ENCODE measurements around the gene CCRL2. TPM values are rescaled to one million over a fixed set of nuclear protein-coding genes. Genes with fewer than 3 reads are reported as not detected.

CCRL2 gene
- total and polyA plus RNA-seq, 2 donors (not counting 1 experiment from before 2014, with no cell fraction given): 2.6 to 3.3 TPM

- Histone ChIP-seq H3K9me3 (ENCODE audit: control extremely low read depth in 1 of 3, control insufficient read depth in 2 of 3, insufficient read depth in 1 of 3, low read length in 2 of 3) (peaks cover 0 to 5% (median 0%) of the 10 kb centered on the region in 3 donors), H3K79me2 (ENCODE audit: control insufficient read depth, insufficient read depth, low read length) (no peaks in the 10 kb centered on the region), H3K27me3 (replicated peaks in 1 of 4; ENCODE audit: control extremely low read depth in 1 of 4, control insufficient read depth in 3 of 4, insufficient read depth in 4 of 4, low read length in 3 of 4) (peaks cover 0 to 3% (median 0%) of the 10 kb centered on the region in 4 experiments), H2AFZ (ENCODE audit: insufficient read depth, low read depth, low read length, poor library complexity, severe bottlenecking) (no peak overlapping the region), H3K4me3 (ENCODE audit: control extremely low read depth in 1 of 5, extremely low read depth in 1 of 5, insufficient read depth in 1 of 5, low read depth in 2 of 5, low read length in 4 of 5) (no peak overlapping the region), H3K36me3 (replicated peaks in 1 of 2; ENCODE audit: control extremely low read depth in 1 of 2, control insufficient read depth in 1 of 2, extremely low read depth in 1 of 2, insufficient read depth in 2 of 2, low read length in 1 of 2) (no peaks in the 10 kb centered on the region), H4K20me1 (ENCODE audit: control insufficient read depth, insufficient read depth, low read length, poor library complexity, severe bottlenecking) (no peaks in the 10 kb centered on the region), H3K4me2 (replicated peaks; ENCODE audit: low read depth, low read length, poor library complexity, severe bottlenecking) (no peak overlapping the region), H3K4me1 (ENCODE audit: control insufficient read depth in 2 of 2, insufficient read depth in 2 of 2, low read length in 2 of 2) (peaks cover 18 to 20% of the 10 kb centered on the region in 2 donors), H3K9ac (ENCODE audit: low read length) (no peak overlapping the region), H3K27ac (ENCODE audit: low read length in 2 of 2) (no peak overlapping the region)
- Mint-ChIP-seq H3K9me3 (ENCODE audit: insufficient read depth) (no peaks in the 10 kb centered on the region), H3K27me3 (no peaks in the 10 kb centered on the region), H3K27ac (no peak overlapping the region), H3K4me3 (no peak overlapping the region), H3K4me1 (peaks cover 32% of the 10 kb centered on the region)
- TF ChIP-seq CTCF (IDR thresholded peaks at IDR 0.05): no peak
- no peak for TF ChIP-seq EZH2 (IDR thresholded peaks at IDR 0.05; ENCODE audit: borderline replicate concordance, insufficient read depth, low read depth, low read length, poor library complexity, severe bottlenecking)
- intact Hi-C loops (cut with micrococcal nuclease): no loop called here
- POLR2A ChIA-PET: no interaction called here
- DNase-seq: no peak
- no CpG with 5 or more reads among the region's 2 CpGs for WGBS (ENCODE audit: insufficient coverage)
- no peak for ATAC-seq (ENCODE audit: low read depth)
- CTCF ChIA-PET: interaction anchor here (0.6 kb wide), 2 partner anchors 34 to 332 kb away, joined by 3 to 4 read pairs; no protein-coding TSS in a partner anchor
Measured at GRCh38 chr3:46411271-46411670, 4.2 kb downstream of the CCRL2 start.

DNA sequence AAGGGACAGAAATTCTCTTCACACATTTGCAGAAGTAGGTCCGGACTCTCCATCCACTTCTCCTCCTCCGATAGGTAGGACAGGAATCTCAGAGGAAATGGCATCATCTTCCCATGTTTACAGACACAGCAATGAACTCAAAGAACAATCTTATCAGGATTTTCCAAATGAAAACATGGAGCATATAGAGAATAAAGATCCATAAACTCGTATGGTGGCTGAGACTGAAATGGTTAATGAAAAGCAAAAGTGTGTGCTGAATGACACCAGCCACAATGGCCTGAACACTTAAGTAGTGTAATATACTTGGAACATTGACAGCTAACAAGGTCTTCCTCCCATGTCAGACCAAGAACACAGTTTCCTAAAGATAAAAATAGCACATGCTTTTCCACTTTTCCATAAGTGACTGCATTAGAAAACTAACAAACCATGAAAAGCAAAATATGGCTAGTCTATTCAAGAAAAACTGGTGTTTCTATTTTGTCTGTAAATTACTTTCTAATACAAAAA is 5.8 kb downstream of the CCRL2 start:
- no CpG with 5 or more reads among the region's 3 CpGs for WGBS (ENCODE audit: insufficient coverage)
- H3K27me3 Mint-ChIP-seq: no peaks in the 10 kb centered on the region
- Histone ChIP-seq H3K36me3 (replicated peaks in 1 of 2; ENCODE audit: control extremely low read depth in 1 of 2, control insufficient read depth in 1 of 2, extremely low read depth in 1 of 2, insufficient read depth in 2 of 2, low read length in 1 of 2) (no peaks in the 10 kb centered on the region), H3K4me3 (ENCODE audit: control extremely low read depth in 1 of 5, extremely low read depth in 1 of 5, insufficient read depth in 1 of 5, low read depth in 2 of 5, low read length in 4 of 5) (no peak overlapping the region), H3K4me2 (replicated peaks; ENCODE audit: low read depth, low read length, poor library complexity, severe bottlenecking) (no peak overlapping the region), H3K79me2 (ENCODE audit: control insufficient read depth, insufficient read depth, low read length) (no peaks in the 10 kb centered on the region), H2AFZ (ENCODE audit: insufficient read depth, low read depth, low read length, poor library complexity, severe bottlenecking) (no peak overlapping the region), H3K9ac (ENCODE audit: low read length) (no peak overlapping the region), H3K27me3 (replicated peaks in 1 of 4; ENCODE audit: control extremely low read depth in 1 of 4, control insufficient read depth in 3 of 4, insufficient read depth in 4 of 4, low read length in 3 of 4) (peaks cover 0 to 3% (median 0%) of the 10 kb centered on the region in 4 experiments), H4K20me1 (ENCODE audit: control insufficient read depth, insufficient read depth, low read length, poor library complexity, severe bottlenecking) (no peaks in the 10 kb centered on the region), H3K4me1 (ENCODE audit: control insufficient read depth in 2 of 2, insufficient read depth in 2 of 2, low read length in 2 of 2) (peaks cover 3 to 4% of the 10 kb centered on the region in 2 donors), H3K27ac (ENCODE audit: low read length in 2 of 2) (no peak overlapping the region), H3K9me3 (ENCODE audit: control extremely low read depth in 1 of 3, control insufficient read depth in 2 of 3, insufficient read depth in 1 of 3, low read length in 2 of 3) (no peaks in the 10 kb centered on the region)
- intact Hi-C loops (cut with micrococcal nuclease): no loop called here
- ChIA-PET POLR2A (no interaction called here), CTCF (interaction anchor here (1.0 kb wide), 1 partner anchor 31 kb away, joined by 4 read pairs; no protein-coding TSS in a partner anchor)
- ATAC-seq (ENCODE audit: low read depth) (no peak), DNase-seq (no peak)
- H3K4me3 Mint-ChIP-seq: no peak overlapping the region
- TF ChIP-seq CTCF (IDR thresholded peaks at IDR 0.05) (no peak), EZH2 (IDR thresholded peaks at IDR 0.05; ENCODE audit: borderline replicate concordance, insufficient read depth, low read depth, low read length, poor library complexity, severe bottlenecking) (no peak)
- H3K4me1 Mint-ChIP-seq: peaks cover 17% of the 10 kb centered on the region
- no peak overlapping the region for H3K27ac Mint-ChIP-seq
- no peaks in the 10 kb centered on the region for H3K9me3 Mint-ChIP-seq (ENCODE audit: insufficient read depth)

Measured in B cell (primary cell).